Astrocyte (in vitro differentiated cells and primary cell): Measurements from ENCODE around the gene AGPAT4.

Source experiments
- CTCF ChIP-seq: IDR thresholded peaks from 2 replicates; pipeline ENCODE4 v1.5.1; 2011; ENCODE audit warnings: low read depth, mild to moderate bottlenecking, inconsistent platforms, low read length, moderate library complexity; ENCODE audit not compliant: insufficient read depth
- EZH2 ChIP-seq: IDR thresholded peaks from 2 replicates; pipeline ENCODE4 v1.6.1; 2012; ENCODE audit warnings: mild to moderate bottlenecking, low read length, inconsistent platforms; ENCODE audit not compliant: insufficient read depth

DNA sequence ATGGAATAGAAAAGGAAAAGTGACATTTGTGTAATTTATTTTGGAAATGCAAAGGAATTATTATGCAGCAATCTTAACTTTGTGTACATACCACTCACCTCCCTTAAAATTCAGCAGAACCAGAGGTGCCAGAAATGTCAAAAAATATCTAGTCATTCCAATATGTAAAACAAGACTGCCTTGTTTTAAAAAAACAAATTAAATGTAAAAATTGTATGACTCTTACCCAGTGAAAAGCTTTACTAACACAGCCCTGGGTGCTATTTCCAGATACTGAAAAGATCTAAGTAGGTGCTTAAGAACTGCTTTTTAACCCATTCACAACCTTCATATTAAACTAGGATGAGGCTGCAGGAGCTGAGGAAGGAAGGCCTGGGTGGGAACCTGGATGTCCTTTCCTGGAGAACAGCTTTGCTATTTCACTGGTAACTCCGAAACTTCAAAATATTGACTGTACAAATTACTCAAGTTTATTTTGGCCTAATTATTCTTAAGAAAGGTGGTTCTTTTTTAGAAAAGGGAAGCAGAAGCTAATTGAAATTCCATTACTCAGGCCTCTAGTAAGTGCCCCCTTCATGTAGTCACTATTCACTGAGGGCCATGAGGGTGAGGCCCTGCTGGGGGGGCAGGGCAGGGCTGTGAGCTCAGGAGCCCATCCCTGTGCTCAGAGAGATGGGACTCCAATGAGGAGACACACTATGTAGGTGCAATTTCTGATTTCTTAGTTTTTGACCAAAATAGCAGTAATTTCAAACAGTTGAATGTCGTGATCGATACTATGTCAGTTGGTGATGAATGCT is 142.7 kb downstream of the AGPAT4 start:
- TF ChIP-seq CTCF, result no peak
- no peak for TF ChIP-seq EZH2
